H1 (cell line): Measurements from ENCODE around the gene ZNF771. TPM values are rescaled to one million over a fixed set of nuclear protein-coding genes. Genes with fewer than 3 reads are reported as not detected.

Experiments
- JUN ChIP-seq: IDR thresholded peaks from 2 replicates; pipeline ENCODE4 v1.6.1; 2011; ENCODE audit warnings: low read depth, mild to moderate bottlenecking, improper control_type of control experiment, low read length
- polyA plus RNA-seq, 7 experiments: library from polyadenylated mRNA; depleted of rRNA in 3 of 7; stranded (reverse) in 5 of 7; unstranded in 2 of 7; fragments of >200 nt in 5 of 7; fragments of 200-250 nt in 2 of 7; gene quantifications; 1 replicate in 5 of 7; 2 replicates in 1 of 7; 4 replicates in 1 of 7; pipeline versions ENCODE4 v1.2.1 to v1.2.3, GENCODE V29; 2011 to 2013; ENCODE audit warnings: missing spikeins in 2 of 7, mixed read lengths in 2 of 7
- total RNA-seq: library from RNA; stranded (reverse); fragmentation: NEBNext Ultra II Directional; extraction: Animal tissue kit (Norgen Biotek cat#: 25700); gene quantifications from 2 replicates; pipeline ENCODE4 v1.2.1, GENCODE V29; 2021
- TF ChIP-seq, protein P1 (sequence below): fragments of 300-600 bp; sonication (generic); IDR thresholded peaks from 2 replicates; pipeline ENCODE4 v1.7.1; 2012; ENCODE audit warnings: low read length, moderate library complexity, mild to moderate bottlenecking, inconsistent platforms; ENCODE audit not compliant: insufficient replicate concordance

The ZNF771 gene
- total and polyA plus RNA-seq, 2 of the 8 experiments (the other 6 are each of a cell fraction or from before 2014, with no cell fraction given) = 10.6 to 15.7 TPM

DNA sequence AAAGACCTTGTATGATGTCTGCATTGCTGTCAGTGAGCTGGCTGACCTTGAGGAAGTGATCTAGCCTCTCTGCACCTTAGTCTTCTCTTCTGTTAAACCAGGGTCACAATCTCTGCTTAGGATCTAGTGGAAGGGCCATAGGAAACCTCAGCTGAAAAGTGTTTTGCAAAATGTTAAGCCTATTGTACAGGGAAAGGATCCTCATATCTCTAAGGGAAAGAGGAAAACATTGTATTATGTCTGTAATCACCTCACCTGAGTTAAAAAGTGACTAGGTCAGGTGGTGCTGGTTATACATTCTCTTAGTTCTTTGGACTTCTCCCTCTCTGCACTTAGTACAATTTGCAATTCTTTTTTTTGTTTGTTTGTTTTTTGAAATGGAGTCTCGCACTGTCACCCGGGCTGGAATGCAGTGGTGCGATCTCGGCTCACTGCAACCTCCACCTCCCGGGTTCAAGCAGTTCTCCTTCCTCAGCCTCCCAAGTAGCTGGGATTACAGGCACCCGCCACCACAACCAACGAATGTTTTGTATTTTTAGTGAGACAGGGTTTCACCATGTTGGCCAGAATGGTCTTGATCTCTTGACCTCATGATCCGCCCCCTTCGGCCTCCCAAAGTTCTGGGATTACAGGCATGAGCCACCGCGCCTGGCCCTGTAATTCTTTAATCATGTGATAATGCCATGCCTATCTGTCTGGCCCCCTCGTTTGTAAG is 40.3 kb downstream of the ZNF771 start (continued):
- TF ChIP-seq, protein P1, sequence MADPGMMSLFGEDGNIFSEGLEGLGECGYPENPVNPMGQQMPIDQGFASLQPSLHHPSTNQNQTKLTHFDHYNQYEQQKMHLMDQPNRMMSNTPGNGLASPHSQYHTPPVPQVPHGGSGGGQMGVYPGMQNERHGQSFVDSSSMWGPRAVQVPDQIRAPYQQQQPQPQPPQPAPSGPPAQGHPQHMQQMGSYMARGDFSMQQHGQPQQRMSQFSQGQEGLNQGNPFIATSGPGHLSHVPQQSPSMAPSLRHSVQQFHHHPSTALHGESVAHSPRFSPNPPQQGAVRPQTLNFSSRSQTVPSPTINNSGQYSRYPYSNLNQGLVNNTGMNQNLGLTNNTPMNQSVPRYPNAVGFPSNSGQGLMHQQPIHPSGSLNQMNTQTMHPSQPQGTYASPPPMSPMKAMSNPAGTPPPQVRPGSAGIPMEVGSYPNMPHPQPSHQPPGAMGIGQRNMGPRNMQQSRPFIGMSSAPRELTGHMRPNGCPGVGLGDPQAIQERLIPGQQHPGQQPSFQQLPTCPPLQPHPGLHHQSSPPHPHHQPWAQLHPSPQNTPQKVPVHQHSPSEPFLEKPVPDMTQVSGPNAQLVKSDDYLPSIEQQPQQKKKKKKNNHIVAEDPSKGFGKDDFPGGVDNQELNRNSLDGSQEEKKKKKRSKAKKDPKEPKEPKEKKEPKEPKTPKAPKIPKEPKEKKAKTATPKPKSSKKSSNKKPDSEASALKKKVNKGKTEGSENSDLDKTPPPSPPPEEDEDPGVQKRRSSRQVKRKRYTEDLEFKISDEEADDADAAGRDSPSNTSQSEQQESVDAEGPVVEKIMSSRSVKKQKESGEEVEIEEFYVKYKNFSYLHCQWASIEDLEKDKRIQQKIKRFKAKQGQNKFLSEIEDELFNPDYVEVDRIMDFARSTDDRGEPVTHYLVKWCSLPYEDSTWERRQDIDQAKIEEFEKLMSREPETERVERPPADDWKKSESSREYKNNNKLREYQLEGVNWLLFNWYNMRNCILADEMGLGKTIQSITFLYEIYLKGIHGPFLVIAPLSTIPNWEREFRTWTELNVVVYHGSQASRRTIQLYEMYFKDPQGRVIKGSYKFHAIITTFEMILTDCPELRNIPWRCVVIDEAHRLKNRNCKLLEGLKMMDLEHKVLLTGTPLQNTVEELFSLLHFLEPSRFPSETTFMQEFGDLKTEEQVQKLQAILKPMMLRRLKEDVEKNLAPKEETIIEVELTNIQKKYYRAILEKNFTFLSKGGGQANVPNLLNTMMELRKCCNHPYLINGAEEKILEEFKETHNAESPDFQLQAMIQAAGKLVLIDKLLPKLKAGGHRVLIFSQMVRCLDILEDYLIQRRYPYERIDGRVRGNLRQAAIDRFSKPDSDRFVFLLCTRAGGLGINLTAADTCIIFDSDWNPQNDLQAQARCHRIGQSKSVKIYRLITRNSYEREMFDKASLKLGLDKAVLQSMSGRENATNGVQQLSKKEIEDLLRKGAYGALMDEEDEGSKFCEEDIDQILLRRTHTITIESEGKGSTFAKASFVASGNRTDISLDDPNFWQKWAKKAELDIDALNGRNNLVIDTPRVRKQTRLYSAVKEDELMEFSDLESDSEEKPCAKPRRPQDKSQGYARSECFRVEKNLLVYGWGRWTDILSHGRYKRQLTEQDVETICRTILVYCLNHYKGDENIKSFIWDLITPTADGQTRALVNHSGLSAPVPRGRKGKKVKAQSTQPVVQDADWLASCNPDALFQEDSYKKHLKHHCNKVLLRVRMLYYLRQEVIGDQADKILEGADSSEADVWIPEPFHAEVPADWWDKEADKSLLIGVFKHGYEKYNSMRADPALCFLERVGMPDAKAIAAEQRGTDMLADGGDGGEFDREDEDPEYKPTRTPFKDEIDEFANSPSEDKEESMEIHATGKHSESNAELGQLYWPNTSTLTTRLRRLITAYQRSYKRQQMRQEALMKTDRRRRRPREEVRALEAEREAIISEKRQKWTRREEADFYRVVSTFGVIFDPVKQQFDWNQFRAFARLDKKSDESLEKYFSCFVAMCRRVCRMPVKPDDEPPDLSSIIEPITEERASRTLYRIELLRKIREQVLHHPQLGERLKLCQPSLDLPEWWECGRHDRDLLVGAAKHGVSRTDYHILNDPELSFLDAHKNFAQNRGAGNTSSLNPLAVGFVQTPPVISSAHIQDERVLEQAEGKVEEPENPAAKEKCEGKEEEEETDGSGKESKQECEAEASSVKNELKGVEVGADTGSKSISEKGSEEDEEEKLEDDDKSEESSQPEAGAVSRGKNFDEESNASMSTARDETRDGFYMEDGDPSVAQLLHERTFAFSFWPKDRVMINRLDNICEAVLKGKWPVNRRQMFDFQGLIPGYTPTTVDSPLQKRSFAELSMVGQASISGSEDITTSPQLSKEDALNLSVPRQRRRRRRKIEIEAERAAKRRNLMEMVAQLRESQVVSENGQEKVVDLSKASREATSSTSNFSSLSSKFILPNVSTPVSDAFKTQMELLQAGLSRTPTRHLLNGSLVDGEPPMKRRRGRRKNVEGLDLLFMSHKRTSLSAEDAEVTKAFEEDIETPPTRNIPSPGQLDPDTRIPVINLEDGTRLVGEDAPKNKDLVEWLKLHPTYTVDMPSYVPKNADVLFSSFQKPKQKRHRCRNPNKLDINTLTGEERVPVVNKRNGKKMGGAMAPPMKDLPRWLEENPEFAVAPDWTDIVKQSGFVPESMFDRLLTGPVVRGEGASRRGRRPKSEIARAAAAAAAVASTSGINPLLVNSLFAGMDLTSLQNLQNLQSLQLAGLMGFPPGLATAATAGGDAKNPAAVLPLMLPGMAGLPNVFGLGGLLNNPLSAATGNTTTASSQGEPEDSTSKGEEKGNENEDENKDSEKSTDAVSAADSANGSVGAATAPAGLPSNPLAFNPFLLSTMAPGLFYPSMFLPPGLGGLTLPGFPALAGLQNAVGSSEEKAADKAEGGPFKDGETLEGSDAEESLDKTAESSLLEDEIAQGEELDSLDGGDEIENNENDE = no peak
- TF ChIP-seq JUN = no peak
